Neural cell (in vitro differentiated cells): ENCODE measurements around the gene SOAT2. TPM values are rescaled to one million over a fixed set of nuclear protein-coding genes. Genes with fewer than 3 reads are reported as not detected.

Source experiments
- H2AFZ ChIP-seq: fragments of 200-600, 300-800 bp; sonication (generic), shearing (Covaris generic); 2 replicates; pipeline ENCODE4 v1.6.0; 2014; ENCODE audit warnings: low read depth, mild to moderate bottlenecking, antibody characterized with exemption, low read length, moderate library complexity
- H3F3A ChIP-seq: fragments of 200-600 bp; shearing (Covaris generic); 2 replicates; pipeline ENCODE4 v1.6.1; 2016; ENCODE audit warnings: mild to moderate bottlenecking, moderate library complexity, mixed read lengths, antibody characterized with exemption, low read length; ENCODE audit not compliant: insufficient read depth, poor library complexity, severe bottlenecking
- H3K27ac ChIP-seq: fragments of 200-600, 300-800 bp; sonication (generic), shearing (Covaris generic); 2 replicates; pipeline ENCODE4 v1.5.1; 2014; ENCODE audit warnings: mild to moderate bottlenecking, low read length, moderate library complexity
- H3K27me3 ChIP-seq: fragments of 300-800, 200-600 bp; sonication (generic), shearing (Covaris generic); 2 replicates; pipeline ENCODE4 v1.6.0; 2014; ENCODE audit warnings: mild to moderate bottlenecking, low read depth, low read length, moderate library complexity; ENCODE audit not compliant: insufficient read depth
- H3K36me3 ChIP-seq: fragments of 300-800, 200-600 bp; sonication (generic), shearing (Covaris generic); 2 replicates; pipeline ENCODE4 v1.5.1; 2014; ENCODE audit warnings: mild to moderate bottlenecking, antibody characterized with exemption, low read length, moderate library complexity; ENCODE audit not compliant: insufficient read depth
- H3K4me2 ChIP-seq: fragments of 300-800, 200-600 bp; sonication (generic), shearing (Covaris generic); 2 replicates; pipeline ENCODE4 v1.6.0; 2014; ENCODE audit warnings: mild to moderate bottlenecking, low read length
- H3K4me3 ChIP-seq: fragments of 300-800, 200-600 bp; sonication (generic), shearing (Covaris generic); 2 replicates; pipeline ENCODE4 v1.5.1; 2014; ENCODE audit warnings: mild to moderate bottlenecking, low read length, moderate library complexity
- H3K79me2 ChIP-seq: fragments of 200-600 bp; shearing (Covaris generic); replicated peaks from 2 replicates; pipeline ENCODE4 v1.6.0; 2014; ENCODE audit warnings: mild to moderate bottlenecking, low read length, moderate library complexity; ENCODE audit not compliant: insufficient read depth
- H3K9ac ChIP-seq: fragments of 300-800, 200-600 bp; sonication (generic), shearing (Covaris generic); 2 replicates; pipeline ENCODE4 v1.6.1; 2016; ENCODE audit warnings: mild to moderate bottlenecking, low read length, mixed read lengths
- H3K9me2 ChIP-seq: fragments of 200-600 bp; shearing (Covaris generic); 2 replicates; pipeline ENCODE4 v1.6.1; 2016; ENCODE audit warnings: mild to moderate bottlenecking, low read length, mixed read lengths; ENCODE audit not compliant: insufficient read depth
- H3K9me3 ChIP-seq: fragments of 200-600, 300-800 bp; sonication (generic), shearing (Covaris generic); 2 replicates; pipeline ENCODE4 v1.6.1; 2016; ENCODE audit warnings: mild to moderate bottlenecking, mixed run types, low read length, moderate library complexity, mixed read lengths
- H4K20me1 ChIP-seq: fragments of 200-600 bp; shearing (Covaris generic); 2 replicates; pipeline ENCODE4 v1.6.1; 2016; ENCODE audit warnings: mild to moderate bottlenecking, mixed run types; ENCODE audit not compliant: insufficient read depth
- CTCF ChIP-seq: fragments of 450-650 bp; IDR thresholded peaks from 2 replicates; pipeline ENCODE4 v1.5.1; 2014; ENCODE audit warnings: antibody characterized with exemption, mild to moderate bottlenecking, moderate library complexity; ENCODE audit not compliant: poor library complexity, severe bottlenecking
- EP300 ChIP-seq: fragments of 450-650 bp; conservative IDR thresholded peaks from 2 replicates; pipeline ENCODE4 v1.6.1; 2014; ENCODE audit warnings: antibody characterized with exemption, mild to moderate bottlenecking, moderate library complexity; ENCODE audit not compliant: poor library complexity, severe bottlenecking
- EZH2 ChIP-seq: fragments of 200-600, 300-800 bp; shearing (Covaris generic), sonication (generic); IDR thresholded peaks from 2 replicates; pipeline ENCODE4 v1.6.1; 2014; ENCODE audit warnings: antibody characterized with exemption, low read length, borderline replicate concordance, mild to moderate bottlenecking; ENCODE audit not compliant: insufficient read depth, poor library complexity, severe bottlenecking
- MXI1 ChIP-seq: fragments of 450-650 bp; conservative IDR thresholded peaks from 2 replicates; pipeline ENCODE4 v1.6.1; 2014; ENCODE audit warnings: antibody characterized with exemption, mild to moderate bottlenecking; ENCODE audit not compliant: poor library complexity, severe bottlenecking
- POLR2AphosphoS5 ChIP-seq: IDR thresholded peaks from 2 replicates; pipeline ENCODE4 v1.6.1; 2012
- RAD21 ChIP-seq: fragments of 450-650 bp; conservative IDR thresholded peaks from 2 replicates; pipeline ENCODE4 v1.6.1; 2014; ENCODE audit warnings: antibody characterized with exemption, mild to moderate bottlenecking, moderate library complexity
- REST ChIP-seq: IDR thresholded peaks from 2 replicates; pipeline ENCODE4 v1.6.1; 2012; ENCODE audit warnings: borderline replicate concordance
- SMC3 ChIP-seq: fragments of 450-650 bp; conservative IDR thresholded peaks from 2 replicates; pipeline ENCODE4 v1.6.1; 2014; ENCODE audit warnings: antibody characterized with exemption, mild to moderate bottlenecking, moderate library complexity; ENCODE audit not compliant: poor library complexity
- TAF1 ChIP-seq: IDR thresholded peaks from 2 replicates; pipeline ENCODE4 v1.6.1; 2012; ENCODE audit warnings: low read depth
- polyA plus RNA-seq: library from polyadenylated mRNA; depleted of rRNA; stranded (reverse); fragments of >200 nt; gene quantifications from 2 replicates; pipeline ENCODE4 v1.2.3, GENCODE V29; 2014

The SOAT2 gene
- polyA plus RNA-seq, 1 donor from 2014 or later = not detected

GRCh38 chr12:53115112-53115890 is 12.0 kb downstream of the SOAT2 start:
- no peak overlapping the region for H2AFZ ChIP-seq
- TF ChIP-seq SMC3 (no peak), REST (no peak), EP300 (no peak), POLR2AphosphoS5 (no peak), CTCF (no peak), RAD21 (no peak), EZH2 (no peak)

GRCh38 chr12:53115891-53116648 is 12.8 kb downstream of the SOAT2 start:
- no peak overlapping the region for H3K9ac ChIP-seq
- no peak overlapping the region for H3K4me2 ChIP-seq
- no peaks in the 10 kb centered on the region for H3K79me2 ChIP-seq
- TF ChIP-seq SMC3 (no peak), TAF1 (no peak), EP300 (no peak), RAD21 (no peak), CTCF (no peak), EZH2 (no peak), POLR2AphosphoS5 (no peak), REST (no peak), MXI1 (no peak)
- H3K9me2 ChIP-seq = no peaks in the 10 kb centered on the region
- H3K4me3 ChIP-seq = no peak overlapping the region
- H2AFZ ChIP-seq = no peak overlapping the region
- no peaks in the 10 kb centered on the region for H3F3A ChIP-seq
- H4K20me1 ChIP-seq = no peaks in the 10 kb centered on the region
- no peaks in the 10 kb centered on the region for H3K36me3 ChIP-seq
- no peak overlapping the region for H3K27ac ChIP-seq
- H3K9me3 ChIP-seq = no peaks in the 10 kb centered on the region
- H3K27me3 ChIP-seq = no peaks in the 10 kb centered on the region

More at GRCh38 chr12:53115112-53115890, 12.0 kb downstream of the SOAT2 start:
- no peak overlapping the region for H3K9ac ChIP-seq
- H3K36me3 ChIP-seq = no peaks in the 10 kb centered on the region
- H3K79me2 ChIP-seq = no peaks in the 10 kb centered on the region
- H3K27ac ChIP-seq = no peak overlapping the region
- H3F3A ChIP-seq = no peaks in the 10 kb centered on the region
- H4K20me1 ChIP-seq = no peaks in the 10 kb centered on the region
- H3K9me3 ChIP-seq = no peaks in the 10 kb centered on the region
- H3K9me2 ChIP-seq = no peaks in the 10 kb centered on the region
- no peak overlapping the region for H3K4me3 ChIP-seq
- no peaks in the 10 kb centered on the region for H3K27me3 ChIP-seq
- no peak overlapping the region for H3K4me2 ChIP-seq
